Suprapubic skin (tissue), 4 donors: Measurements from ENCODE around the gene GPER1.

Experiments
- CTCF ChIP-seq, 2 donors: fragments of 200-600 bp in 1 of 2; fragments of 450-650 bp in 1 of 2; sonication (generic) in 1 of 2; IDR thresholded peaks; one replicate each; pipeline ENCODE4 v1.5.1; 2016 to 2019; ENCODE audit warnings: antibody characterized with exemption in 2 of 2, mild to moderate bottlenecking in 1 of 2, moderate library complexity in 1 of 2
- EP300 ChIP-seq: sonication (generic); formaldehyde crosslinking; IDR thresholded peaks from one replicate; pipeline ENCODE4 v1.6.1; 2017; ENCODE audit warnings: antibody characterized with exemption
- POLR2A ChIP-seq, 2 donors: fragments of 450-650 bp; IDR thresholded peaks; one replicate each; pipeline ENCODE4 v1.6.1; 2017; ENCODE audit warnings: antibody characterized with exemption in 2 of 2, mild to moderate bottlenecking in 2 of 2, moderate library complexity in 2 of 2
- POLR2AphosphoS5 ChIP-seq, 3 donors: sonication (generic); formaldehyde crosslinking; IDR thresholded peaks; one replicate each; pipeline ENCODE4 v1.6.1; 2017; ENCODE audit warnings: antibody characterized with exemption in 3 of 3

DNA sequence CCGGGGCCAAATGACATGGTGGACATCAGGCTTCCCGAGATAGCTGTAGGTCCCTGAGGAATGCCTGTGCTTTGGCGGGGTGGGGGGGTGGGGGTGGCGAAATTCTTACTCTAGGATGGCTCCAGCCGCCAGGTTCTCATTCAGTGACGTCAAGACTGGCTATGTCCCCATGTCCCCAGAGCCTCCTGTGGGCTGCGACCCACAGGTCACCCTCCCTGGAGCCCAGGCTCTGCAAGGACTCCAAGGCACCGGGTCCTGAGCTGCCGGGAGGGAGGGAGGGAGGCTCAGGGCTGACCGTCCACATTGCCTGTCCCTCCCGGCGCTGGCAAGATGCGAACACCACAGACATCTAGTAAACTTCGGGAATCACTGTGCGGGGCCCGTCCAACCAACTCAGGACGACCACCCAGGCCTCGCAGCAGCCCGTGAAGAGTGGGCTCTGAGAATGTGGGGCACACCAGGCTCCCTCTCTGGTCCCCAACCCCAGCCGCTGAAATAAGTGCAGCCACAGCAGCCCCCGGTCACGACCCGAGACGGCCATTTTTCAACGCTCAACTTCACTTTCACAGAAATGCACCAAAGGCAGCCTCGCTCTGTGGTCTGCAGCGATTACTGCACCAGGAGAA is 31.0 kb upstream of the GPER1 start:
- TF ChIP-seq CTCF (IDR thresholded peaks at IDR 0.05) (no peak), EP300 (no peak), POLR2A (IDR thresholded peaks at IDR 0.05) (no peak), POLR2AphosphoS5 (IDR thresholded peaks at IDR 0.05) (no peak)
